ENCODE data around the gene SDK1. TPM values are rescaled to one million over a fixed set of nuclear protein-coding genes. Genes with fewer than 3 reads are reported as not detected.

The SDK1 gene
- total RNA-seq, 6 experiments from 2014 or later: not detected

GRCh38 chr7:3264693-3265339, 36.2 kb upstream of the SDK1 start:
- no peak for DNase-seq
- no peak overlapping the region for H3K4me3 Mint-ChIP-seq
- no peak overlapping the region for H3K27ac Mint-ChIP-seq
- no peak for TF ChIP-seq CTCF (IDR thresholded peaks at IDR 0.05)
- H3K4me1 Mint-ChIP-seq (ENCODE audit: low read depth): no peaks in the 10 kb centered on the region
- peaks cover 3% of the 10 kb centered on the region; the same call in 1 of the 2 replicates for H3K27me3 Mint-ChIP-seq (ENCODE audit: insufficient read depth)
- no peaks in the 10 kb centered on the region for H3K36me3 Mint-ChIP-seq (ENCODE audit: low read depth)
- peaks cover 13% of the 10 kb centered on the region for H3K9me3 Mint-ChIP-seq

- DNase-seq: no peak
- no peak for TF ChIP-seq CTCF (IDR thresholded peaks at IDR 0.05)
- Mint-ChIP-seq H3K36me3 (ENCODE audit: low read depth) (no peaks in the 10 kb centered on the region), H3K9me3 (peaks cover 10% of the 10 kb centered on the region), H3K4me3 (no peak overlapping the region), H3K27me3 (ENCODE audit: insufficient read depth) (peaks cover 3% of the 10 kb centered on the region; the same call in 1 of the 2 replicates), H3K4me1 (ENCODE audit: low read depth) (no peaks in the 10 kb centered on the region), H3K27ac (no peak overlapping the region)
Measured at GRCh38 chr7:3265388-3265787, 35.7 kb upstream of the SDK1 start.

GRCh38 chr7:3266240-3266639, 34.8 kb upstream of the SDK1 start:
- Mint-ChIP-seq H3K4me3 (no peak overlapping the region), H3K27ac (no peak overlapping the region), H3K9me3 (peaks cover 10% of the 10 kb centered on the region), H3K27me3 (ENCODE audit: insufficient read depth) (peaks cover 3% of the 10 kb centered on the region; the same call in 1 of the 2 replicates), H3K4me1 (ENCODE audit: low read depth) (no peaks in the 10 kb centered on the region), H3K36me3 (ENCODE audit: low read depth) (no peaks in the 10 kb centered on the region)
- TF ChIP-seq CTCF (IDR thresholded peaks at IDR 0.05): no peak
- DNase-seq: no peak

GRCh38 chr7:3267966-3268690, 32.9 kb upstream of the SDK1 start:
- Mint-ChIP-seq H3K36me3 (ENCODE audit: low read depth) (no peaks in the 10 kb centered on the region), H3K27ac (no peak overlapping the region), H3K9me3 (peaks cover 13% of the 10 kb centered on the region), H3K27me3 (ENCODE audit: insufficient read depth) (no peaks in the 10 kb centered on the region), H3K4me1 (ENCODE audit: low read depth) (no peaks in the 10 kb centered on the region), H3K4me3 (no peak overlapping the region)
- no peak for TF ChIP-seq CTCF (IDR thresholded peaks at IDR 0.05)
- DNase-seq: no peak

DNA sequence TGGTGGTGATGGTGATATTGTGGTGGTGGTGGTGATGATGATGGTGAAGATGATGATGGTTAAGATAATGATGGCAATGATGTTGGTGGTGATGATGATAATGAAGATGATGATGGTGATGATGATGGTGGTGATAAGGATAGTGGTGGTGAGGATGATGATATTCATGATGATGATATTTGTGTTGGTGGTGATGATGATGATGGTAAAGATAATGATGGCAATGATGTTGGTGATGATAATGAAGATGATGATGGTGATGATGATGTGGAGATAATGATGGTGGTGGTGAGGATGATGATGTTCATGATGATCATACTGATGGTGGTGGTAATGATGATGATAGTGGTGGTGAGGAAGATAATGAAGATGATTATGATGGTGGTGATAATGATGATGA, 30.7 kb upstream of the SDK1 start:
- Mint-ChIP-seq H3K4me3 (no peak overlapping the region), H3K9me3 (peaks cover 18% of the 10 kb centered on the region), H3K27ac (no peak overlapping the region), H3K27me3 (ENCODE audit: insufficient read depth) (no peaks in the 10 kb centered on the region), H3K36me3 (ENCODE audit: low read depth) (no peaks in the 10 kb centered on the region; the same call in 1 of the 2 replicates), H3K4me1 (ENCODE audit: low read depth) (no peaks in the 10 kb centered on the region)
- no peak for DNase-seq
- no peak for TF ChIP-seq CTCF (IDR thresholded peaks at IDR 0.05)
